ENCODE data around the gene COL6A3.

COL6A3 gene

DNA sequence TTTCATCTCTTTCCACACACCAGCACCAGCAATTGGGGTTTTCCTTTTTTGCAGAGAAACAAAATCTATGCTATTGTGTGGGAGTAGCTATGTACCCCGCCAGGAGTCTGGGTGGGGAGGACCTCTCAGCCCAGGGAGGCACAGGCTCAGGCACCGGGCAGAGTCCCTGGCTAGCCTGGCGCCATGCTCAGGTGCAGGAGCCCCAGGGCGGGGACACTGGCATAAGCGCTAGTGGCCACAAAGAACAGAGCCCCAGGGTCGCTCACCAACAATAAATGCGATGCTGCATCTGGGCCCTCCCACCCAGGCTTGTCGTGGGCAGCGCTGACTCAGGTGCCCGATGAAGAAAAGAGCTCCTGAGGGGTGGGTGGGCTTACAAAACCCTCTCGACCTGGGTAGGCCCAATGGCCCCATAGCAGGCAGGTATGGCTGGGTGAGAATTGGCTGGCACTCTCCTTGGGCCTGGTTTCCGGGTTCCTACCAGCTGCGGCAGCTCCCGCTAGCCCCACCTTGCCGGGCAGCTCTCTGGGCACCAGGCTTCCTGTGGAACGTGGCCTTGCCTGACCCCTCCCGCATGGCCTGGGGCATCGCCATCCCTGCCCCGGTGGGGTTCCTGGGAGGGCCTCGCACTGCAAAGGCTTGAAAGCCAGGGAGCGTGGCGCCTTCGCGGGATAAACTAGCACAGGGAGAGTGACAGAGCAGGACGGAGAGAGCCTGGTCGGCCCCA, 31.8 kb upstream of the COL6A3 start:
- DNase-seq (ENCODE audit: extremely low read depth, low read depth): no peak
- H3K4me3 ChIP-seq (replicated peaks; ENCODE audit: low read depth, low read length): no peak overlapping the region
- TF ChIP-seq CTCF (IDR thresholded peaks at IDR 0.05; ENCODE audit: low read depth, low read length, missing control alignments): no peak

DNA sequence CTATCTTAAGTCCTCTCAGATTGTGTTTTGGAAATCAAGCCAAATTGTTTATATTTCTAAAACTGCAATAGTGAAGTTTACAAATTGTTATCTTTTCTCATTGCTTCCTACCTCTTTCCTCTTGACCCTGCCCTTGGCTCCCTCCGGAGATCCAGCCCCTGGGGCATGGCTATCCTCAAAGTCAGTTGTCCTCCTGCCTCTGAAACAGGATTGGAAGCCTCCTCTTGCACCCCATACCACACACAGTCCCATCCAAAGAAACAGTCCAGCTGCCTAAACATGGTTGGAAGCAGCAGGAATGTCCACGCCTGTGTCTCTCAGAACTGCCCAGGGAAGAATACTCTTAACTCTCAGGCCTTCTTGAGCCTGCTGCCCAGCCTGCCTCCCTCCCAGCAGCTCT, 30.1 kb upstream of the COL6A3 start:
- H3K4me3 ChIP-seq (replicated peaks; ENCODE audit: low read depth, low read length): no peak overlapping the region
- DNase-seq (ENCODE audit: extremely low read depth, low read depth): no peak
- no peak for TF ChIP-seq CTCF (IDR thresholded peaks at IDR 0.05; ENCODE audit: low read depth, low read length, missing control alignments)

- TF ChIP-seq CTCF (IDR thresholded peaks at IDR 0.05; ENCODE audit: low read depth, low read length, missing control alignments): no peak
- DNase-seq (ENCODE audit: extremely low read depth, low read depth): no peak
- no peak overlapping the region for H3K4me3 ChIP-seq (replicated peaks; ENCODE audit: low read depth, low read length)
Observed at GRCh38 chr2:237441605-237442274, 27.8 kb upstream of the COL6A3 start.

DNA sequence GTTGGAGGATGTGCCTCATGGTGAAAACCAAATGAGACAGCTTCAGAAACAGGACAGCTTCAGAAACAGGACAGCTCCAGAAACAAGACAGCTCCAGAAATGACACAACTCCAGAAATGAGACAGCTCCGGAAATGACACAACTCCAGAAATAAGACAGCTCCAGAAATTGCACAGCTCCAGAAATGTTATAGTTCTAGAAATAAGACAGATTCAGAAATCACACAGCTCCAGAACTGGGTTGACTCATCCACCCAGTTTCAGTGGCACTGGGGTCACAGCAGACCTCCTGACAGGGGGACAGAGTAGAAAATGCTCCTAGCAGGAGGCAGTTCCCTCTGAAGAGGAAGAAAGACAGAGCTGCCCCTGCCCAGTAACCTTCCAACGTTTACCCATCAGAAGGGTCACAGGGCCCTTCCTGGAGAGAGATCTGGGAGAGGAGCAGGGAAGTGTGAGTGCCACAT, 26.9 kb upstream of the COL6A3 start:
- DNase-seq (ENCODE audit: extremely low read depth, low read depth): no peak
- no peak for TF ChIP-seq CTCF (IDR thresholded peaks at IDR 0.05; ENCODE audit: low read depth, low read length, missing control alignments)

GRCh38 chr2:237438080-237438940, 24.3 kb upstream of the COL6A3 start:
- no peak for DNase-seq (ENCODE audit: extremely low read depth, low read depth)
- no peak overlapping the region for H3K4me3 ChIP-seq (replicated peaks; ENCODE audit: low read depth, low read length)
- no peak for TF ChIP-seq CTCF (IDR thresholded peaks at IDR 0.05; ENCODE audit: low read depth, low read length, missing control alignments)

More for the DNA sequence above, 26.9 kb upstream of the COL6A3 start:
- no peak overlapping the region for H3K4me3 ChIP-seq (replicated peaks; ENCODE audit: low read depth, low read length)

- TF ChIP-seq CTCF (IDR thresholded peaks at IDR 0.05; ENCODE audit: low read depth, low read length, missing control alignments): no peak
- H3K4me3 ChIP-seq (replicated peaks; ENCODE audit: low read depth, low read length): no peak overlapping the region
- DNase-seq (ENCODE audit: extremely low read depth, low read depth): no peak
Observed at GRCh38 chr2:237437566-237437965, 23.6 kb upstream of the COL6A3 start.
